Body of pancreas (tissue), 4 donors: ENCODE data around the gene POLR3G.

ENCODE experiments used
- POLR2A ChIP-seq, 3 donors: fragments of 450-650 bp; IDR thresholded peaks; one replicate each; pipeline ENCODE4 v1.6.1; 2016; ENCODE audit warnings: antibody characterized with exemption in 3 of 3, mild to moderate bottlenecking in 2 of 3
- TF ChIP-seq, protein P1 (sequence below), 7 experiments: fragments of 450-650 bp in 4 of 7; fragments of 200-600 bp in 3 of 7; sonication (generic) in 3 of 7; IDR thresholded peaks; one replicate each; pipeline ENCODE4 v1.5.1; 2016 to 2019; ENCODE audit warnings: antibody characterized with exemption in 7 of 7

DNA sequence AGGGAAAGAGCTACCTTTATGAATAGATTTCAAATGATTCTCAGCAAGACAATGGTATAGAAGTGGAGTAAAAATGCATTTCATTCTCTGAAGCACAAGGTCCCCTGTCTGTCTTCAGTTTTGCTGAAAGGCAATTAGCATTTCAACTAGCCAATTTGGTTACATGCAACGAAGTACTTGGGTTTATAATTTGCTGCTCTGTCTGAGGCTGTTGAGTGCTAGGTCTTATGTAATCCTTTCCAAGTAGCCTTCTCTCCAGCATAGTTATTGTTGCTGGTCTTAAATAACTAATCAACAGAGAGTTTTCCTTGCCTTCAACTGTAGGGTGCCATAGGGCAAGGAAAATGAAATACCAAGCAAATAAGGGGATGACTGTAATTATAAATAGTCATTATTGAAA lies 88.4 kb downstream of the POLR3G start:
- TF ChIP-seq, protein P1, sequence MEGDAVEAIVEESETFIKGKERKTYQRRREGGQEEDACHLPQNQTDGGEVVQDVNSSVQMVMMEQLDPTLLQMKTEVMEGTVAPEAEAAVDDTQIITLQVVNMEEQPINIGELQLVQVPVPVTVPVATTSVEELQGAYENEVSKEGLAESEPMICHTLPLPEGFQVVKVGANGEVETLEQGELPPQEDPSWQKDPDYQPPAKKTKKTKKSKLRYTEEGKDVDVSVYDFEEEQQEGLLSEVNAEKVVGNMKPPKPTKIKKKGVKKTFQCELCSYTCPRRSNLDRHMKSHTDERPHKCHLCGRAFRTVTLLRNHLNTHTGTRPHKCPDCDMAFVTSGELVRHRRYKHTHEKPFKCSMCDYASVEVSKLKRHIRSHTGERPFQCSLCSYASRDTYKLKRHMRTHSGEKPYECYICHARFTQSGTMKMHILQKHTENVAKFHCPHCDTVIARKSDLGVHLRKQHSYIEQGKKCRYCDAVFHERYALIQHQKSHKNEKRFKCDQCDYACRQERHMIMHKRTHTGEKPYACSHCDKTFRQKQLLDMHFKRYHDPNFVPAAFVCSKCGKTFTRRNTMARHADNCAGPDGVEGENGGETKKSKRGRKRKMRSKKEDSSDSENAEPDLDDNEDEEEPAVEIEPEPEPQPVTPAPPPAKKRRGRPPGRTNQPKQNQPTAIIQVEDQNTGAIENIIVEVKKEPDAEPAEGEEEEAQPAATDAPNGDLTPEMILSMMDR (IDR thresholded peaks at IDR 0.05), result no peak
- no peak for TF ChIP-seq POLR2A (IDR thresholded peaks at IDR 0.05)
